GM08714 (cell line): ENCODE data around the gene BCL2L15.

Source experiments
- H3K4me3 ChIP-seq: fragments of 200-500 bp; sonication (Bioruptor generic); 2 replicates; pipeline ENCODE4 v1.5.1; 2014; ENCODE audit warnings: mild to moderate bottlenecking, low read length, inconsistent platforms
- ZNF274 ChIP-seq: IDR thresholded peaks from 2 replicates; pipeline ENCODE4 v1.6.1; 2012; ENCODE audit warnings: mild to moderate bottlenecking, low read depth, low read length

BCL2L15 gene

DNA sequence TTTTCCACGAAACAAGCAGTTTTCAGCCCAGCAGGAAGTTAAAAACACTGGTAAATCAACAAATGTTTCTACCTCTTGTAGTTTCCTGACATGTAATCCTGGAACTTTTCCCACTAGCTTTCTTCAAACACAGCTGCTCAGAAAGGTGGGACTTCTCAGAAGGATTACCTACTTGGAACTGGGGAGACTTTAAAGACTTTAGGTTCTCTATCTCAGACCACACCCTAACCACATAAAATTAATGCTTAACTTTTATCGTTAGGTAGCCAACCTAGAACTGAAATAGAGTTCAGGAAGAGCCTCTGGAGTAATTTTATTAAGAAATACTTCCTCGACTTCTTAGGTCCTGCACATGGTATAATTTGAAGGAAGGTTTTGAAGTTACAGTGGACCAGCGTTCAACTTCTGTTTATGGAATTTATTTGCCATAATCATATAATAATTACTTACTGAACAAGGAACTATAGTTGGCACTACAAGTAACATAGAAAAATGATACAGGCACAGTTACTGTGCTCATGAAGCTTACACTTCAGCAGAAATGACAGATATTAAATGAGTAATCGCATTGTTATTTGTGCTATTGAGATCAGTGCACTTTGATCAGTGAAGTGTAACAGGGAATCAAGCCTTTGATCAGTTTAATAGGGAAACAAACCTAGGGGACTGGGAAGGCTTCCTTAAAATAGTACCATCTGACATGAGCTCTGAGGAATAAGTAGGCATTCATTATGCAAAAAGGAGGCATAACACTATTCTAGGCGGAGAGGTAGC is at the start of gene BCL2L15:
BCL2L15 (minus strand) TSS at position 180 of the 774 bp plus-strand sequence. CDS start 206 bp downstream, outside the sequence.
- no peak for TF ChIP-seq ZNF274
- H3K4me3 ChIP-seq, result no peak within 1 kb of the TSS

DNA sequence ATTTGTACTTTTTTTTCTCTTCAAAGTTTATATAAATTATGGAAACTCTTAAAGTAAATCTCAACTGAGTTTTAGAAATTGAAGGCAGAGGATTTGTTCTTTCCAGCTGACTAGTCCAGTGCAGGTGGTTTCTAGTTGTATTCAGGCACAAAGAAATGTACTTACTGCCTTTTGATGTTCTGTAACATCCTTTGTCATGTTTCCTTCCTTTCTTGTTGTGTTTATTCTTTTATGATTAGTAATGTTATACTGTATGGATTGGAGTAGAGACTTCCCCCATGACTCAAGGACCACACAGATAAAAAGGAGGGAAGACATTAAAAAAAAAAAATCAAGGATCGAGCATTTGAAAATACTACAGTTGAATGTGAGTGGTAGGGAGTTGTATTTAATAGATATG is 49.8 kb upstream of the BCL2L15 start:
- no peak overlapping the region for H3K4me3 ChIP-seq
- no peak for TF ChIP-seq ZNF274

DNA sequence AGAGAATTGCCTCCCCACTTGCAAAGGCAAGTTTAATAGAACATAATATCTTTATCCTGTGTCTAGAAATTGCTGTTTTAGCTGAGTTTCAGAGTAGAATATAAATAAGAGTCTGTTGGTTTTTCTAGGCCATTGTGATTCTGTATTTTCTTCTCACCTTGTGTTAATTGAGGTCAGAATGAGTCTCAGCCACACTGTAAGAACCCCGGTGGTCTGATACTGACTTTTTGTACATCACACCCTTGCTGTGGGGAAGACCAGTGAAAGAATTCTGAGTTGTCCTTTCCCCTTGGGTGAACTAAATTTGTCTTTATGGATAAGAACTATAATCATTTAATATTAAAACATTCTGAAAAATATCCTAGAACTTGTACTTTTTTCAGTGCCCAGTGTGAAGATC is 48.6 kb upstream of the BCL2L15 start:
- no peak overlapping the region for H3K4me3 ChIP-seq
- TF ChIP-seq ZNF274, result no peak

DNA sequence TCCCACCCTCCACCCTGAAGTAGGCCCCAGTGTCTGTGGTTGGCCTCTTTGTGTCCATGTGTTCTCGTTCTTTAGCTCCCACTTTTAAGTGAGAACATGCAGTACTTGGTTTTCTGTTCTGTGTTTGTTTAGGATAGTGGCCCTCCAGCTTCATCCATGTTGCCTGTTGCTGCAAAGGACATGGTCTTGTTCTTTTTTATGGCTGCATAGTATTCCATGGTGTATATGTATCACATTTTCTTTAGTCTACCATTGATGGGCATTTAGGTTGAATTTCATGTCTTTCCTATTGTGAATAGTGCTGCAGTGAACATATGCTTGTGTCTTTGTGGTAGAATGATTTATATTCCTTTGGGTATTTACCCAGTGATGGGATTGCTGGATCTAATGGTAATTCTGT is 47.8 kb upstream of the BCL2L15 start:
- no peak for TF ChIP-seq ZNF274
- H3K4me3 ChIP-seq, result no peak overlapping the region

DNA sequence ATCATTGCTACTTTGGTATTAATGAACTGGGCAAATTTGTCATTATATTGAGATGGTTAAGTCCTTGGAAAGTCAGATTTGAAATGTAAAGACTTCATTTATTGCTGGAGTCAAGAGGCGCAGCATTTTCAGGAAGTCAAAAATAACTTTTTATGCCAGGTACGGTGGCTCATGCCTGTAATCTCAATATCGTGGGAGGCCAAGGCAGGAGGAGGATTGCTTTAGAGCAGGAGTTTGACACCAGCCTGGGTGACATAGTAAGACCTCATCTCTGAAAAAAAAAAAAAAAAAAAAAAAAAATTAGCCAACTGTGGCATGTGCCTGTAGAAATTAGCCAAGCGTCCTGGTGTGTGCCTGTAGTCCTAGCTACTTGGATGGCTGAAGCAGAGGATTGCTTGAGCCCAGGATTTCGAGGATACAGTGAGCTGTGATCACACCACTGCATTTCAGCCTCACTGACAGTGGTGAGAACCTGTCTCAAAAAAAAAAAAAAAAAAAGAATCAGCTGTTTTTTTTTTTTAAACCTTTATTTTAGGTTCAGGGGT is 47.2 kb upstream of the BCL2L15 start:
- TF ChIP-seq ZNF274, result no peak
- H3K4me3 ChIP-seq, result no peak overlapping the region

DNA sequence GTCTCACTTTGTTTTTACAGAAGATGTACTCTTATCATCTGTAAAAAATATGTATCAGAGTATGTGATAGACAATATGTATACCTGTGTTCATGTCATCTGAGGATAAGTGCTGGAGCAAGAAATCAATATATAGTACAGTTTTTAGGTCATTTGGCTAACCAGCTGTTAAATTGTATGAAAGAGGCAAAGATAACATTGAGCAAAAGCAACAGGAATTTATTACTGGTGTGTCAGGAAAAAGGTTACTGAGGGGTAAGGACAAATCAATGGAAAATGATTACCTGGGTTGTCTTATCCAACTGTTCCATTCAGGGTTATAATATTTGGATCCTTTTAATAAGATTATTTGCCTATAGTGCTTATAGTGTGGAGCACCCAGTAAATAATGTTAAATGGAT is 46.6 kb upstream of the BCL2L15 start:
- H3K4me3 ChIP-seq, result no peak overlapping the region
- no peak for TF ChIP-seq ZNF274

DNA sequence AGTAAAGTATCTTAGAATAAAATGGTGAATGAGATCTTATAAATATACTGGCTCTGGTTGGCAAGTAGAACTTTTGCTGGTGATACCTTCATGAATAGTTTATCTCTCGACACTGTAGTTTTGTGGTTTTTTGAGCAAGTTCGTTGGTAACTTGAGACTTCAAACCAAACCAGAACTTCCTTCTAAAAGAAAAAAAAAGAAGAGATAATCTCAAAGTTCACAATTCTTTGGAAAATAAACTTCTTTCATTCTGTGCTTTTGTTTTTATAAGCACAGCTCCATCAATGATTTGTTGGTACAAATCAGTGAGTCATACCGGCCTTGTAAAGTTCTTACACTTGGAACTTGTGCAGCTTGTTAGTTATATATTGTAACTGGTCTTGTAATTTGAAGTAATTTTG is 44.1 kb upstream of the BCL2L15 start:
- H3K4me3 ChIP-seq, result peak overlapping the region; percentile 100; the same call in 1 of the 2 replicates
- TF ChIP-seq ZNF274, result no peak

DNA sequence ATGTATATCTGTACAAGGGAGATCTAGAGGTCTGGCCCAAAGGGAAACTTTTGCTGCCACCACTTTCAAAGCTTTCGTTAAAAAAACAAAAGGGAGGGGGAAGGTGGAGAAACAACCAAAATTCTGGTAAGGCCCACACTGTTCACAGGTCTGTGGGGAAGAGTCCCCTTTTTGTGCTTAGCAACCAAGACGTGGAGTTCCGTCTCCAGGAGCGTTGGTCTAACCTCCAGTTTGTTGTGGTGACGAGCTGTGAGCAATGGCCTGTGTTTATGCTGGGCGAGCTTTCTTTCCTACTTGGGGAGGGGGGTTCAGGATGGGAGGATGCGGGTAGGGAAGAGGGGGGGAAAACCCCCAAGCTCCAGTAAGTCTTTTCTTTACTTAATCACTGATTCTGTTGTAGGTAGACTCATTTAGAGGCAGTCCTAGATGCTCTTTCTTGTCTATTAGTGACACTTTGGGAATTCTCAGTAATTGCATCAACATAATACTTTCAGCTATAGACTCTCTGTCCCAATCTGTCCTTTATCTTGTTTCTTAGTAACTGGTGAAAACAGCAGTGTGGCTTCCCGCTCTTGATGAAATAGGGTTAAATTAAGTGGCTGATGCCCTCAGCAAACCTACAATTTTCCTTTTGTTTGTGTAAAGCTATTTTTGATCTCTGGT is 43.2 kb upstream of the BCL2L15 start:
- peak overlapping the region; percentile 100 for H3K4me3 ChIP-seq
- no peak for TF ChIP-seq ZNF274

DNA sequence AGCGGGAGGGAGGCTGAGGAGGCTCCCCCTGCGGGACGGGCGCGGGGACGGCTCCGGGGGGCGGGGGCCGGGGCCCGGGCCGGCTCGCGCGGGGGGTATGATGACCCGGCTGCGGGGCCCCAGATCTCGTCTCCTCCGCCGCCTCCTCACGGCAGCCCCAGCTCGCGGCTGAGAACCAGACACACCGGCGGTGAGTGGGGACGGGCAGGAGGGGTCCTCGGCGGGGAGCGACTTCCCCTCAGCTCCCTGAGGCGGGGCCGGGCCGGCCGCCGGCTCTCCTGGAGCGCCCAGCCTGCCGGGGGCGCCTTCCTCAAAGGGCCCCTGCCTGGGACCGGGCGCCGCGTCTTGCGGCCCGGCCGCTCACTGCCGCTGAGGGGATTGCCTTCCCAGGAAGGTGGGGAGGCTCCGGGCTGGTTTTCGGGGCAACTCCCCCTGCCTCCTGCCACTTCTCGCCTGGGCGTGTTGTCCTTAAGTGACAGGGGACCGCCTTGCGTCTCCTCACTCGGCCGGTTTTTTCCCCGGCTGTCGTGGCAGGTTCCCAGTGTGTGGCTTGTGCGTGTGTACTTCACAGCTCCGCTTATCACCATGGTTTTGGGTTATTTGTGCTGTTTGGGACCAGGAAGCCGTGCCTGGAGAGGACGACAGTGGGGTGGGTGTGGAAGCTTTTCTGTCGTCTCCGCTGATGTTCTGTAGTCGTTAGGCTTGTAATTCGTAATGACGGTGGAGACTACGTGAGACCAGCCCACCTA is 42.5 kb upstream of the BCL2L15 start:
- TF ChIP-seq ZNF274, result no peak

DNA sequence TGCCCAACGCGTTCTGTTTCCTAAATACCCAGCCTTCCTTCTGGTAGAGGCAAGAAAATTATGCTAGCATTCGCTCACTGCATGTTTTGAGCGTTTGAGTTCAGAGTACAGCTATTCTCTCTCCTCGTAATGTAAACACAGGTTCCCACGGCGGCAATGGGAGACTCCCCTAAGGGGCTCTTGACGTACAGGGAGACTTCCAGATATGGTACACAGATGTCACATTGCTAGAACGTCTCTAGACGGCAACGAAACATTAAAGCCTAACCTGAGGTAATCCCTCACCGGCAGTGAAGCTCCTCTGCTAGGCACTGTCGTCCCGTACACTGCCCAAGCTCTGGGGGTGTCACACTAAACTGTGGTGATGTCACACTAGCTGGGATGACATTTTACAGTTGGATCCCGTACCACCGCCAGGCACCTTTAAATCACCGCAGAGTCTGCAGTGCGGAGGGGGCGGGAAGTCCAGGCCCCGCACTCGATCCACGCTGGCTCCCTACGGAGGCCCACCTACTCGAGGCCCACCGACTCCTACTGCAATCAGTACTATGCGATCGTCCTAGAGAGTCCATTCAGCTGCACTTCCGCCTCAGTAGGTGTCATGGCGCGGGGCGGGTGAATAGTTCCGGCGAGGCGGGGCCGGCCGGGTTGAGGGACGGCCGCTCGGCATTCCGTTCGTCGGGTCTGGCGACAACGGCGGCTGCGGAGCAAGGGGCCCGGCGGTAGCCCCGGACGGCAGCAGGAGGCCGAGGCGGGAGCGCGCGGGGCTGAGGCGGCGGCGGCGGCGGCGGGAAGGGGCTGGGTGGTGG is 41.8 kb upstream of the BCL2L15 start, which contains the start of gene HIPK1:
HIPK1 (plus strand) TSS at position 384 of the 809 bp plus-strand sequence.
- TF ChIP-seq ZNF274, result no peak
- H3K4me3 ChIP-seq, result peak within 1 kb of the TSS; percentile 100

More for the DNA sequence above, 42.5 kb upstream of the BCL2L15 start:
- peak overlapping the region; percentile 100 for H3K4me3 ChIP-seq

DNA sequence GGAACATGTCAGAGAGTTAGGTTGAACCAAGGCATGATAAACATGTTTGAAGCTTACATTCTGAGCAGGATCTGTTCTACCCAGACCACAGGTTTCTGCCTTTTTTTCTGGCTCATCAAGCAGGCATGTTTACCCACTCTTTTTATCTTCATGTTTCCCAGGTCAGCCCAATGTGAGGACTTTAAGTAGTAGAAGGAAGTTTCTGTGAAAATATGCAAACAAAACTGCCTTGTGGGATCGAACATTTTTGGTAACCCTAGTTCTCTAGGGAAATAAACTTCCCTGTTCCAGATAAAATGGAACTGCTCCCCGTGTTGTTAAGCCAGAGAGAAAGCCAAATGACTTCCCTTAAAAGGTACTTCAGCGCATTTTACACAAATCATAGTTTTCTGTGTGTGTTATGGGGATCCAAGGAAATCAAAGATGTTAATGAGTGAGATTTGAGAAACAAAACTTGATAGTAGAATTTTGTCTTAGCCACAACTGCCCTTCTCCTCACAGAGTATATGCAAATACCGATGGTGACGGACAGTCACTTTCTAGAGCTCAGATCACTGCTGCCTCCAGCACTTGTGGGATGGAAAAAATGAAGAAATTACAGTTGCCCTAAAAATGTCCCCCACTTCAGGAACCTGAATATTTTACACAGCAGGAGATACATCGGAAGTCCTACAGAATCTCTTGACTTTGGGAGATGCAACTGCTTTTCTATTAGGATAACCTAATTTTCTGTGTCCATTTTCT is 41.0 kb upstream of the BCL2L15 start:
- TF ChIP-seq ZNF274, result no peak
- H3K4me3 ChIP-seq, result peak overlapping the region; percentile 100

DNA sequence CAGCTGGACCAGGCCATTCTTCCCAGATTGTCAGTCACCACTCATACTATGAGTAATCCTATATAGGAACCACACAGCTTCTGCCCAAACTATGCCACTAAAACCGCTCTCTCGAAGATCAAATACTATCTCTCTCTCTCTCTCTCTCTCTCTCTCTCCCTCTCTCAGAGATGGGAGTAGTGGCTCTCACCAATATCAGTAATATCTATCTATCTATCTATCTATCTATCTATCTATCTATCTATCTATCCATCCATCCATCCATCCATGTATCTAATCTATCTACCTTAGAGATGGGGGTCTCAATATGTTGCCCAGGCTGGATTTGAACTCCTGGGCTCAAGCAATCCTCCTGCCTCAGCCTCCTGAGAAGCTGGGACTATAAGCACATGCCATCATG is 37.1 kb upstream of the BCL2L15 start:
- no peak for TF ChIP-seq ZNF274

DNA sequence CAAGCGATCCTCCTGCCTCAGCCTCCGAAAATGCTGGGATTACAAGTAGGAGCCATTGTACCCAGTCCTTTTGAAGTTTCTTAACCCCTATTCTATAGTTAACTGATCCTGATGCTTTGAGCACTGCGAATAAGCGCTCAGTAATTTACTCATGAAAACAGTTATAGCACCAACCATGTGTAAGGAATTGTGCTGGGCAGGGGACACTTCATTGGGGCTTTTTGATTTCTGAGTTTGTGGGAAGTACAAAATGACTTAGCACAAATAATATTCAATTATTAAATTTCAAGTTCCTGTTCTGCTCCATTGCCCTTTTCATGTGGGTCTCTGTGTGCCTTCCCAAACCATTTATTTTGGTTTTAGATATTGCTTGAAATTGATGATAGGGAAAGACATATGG is 35.6 kb upstream of the BCL2L15 start:
- no peak overlapping the region for H3K4me3 ChIP-seq
- TF ChIP-seq ZNF274, result no peak

More for the DNA sequence above, 37.1 kb upstream of the BCL2L15 start:
- H3K4me3 ChIP-seq, result no peak overlapping the region
